ENCODE measurements around the gene RPL37.

The RPL37 gene

GRCh38 chr5:40780858-40781257 is 54.2 kb downstream of the RPL37 start:
- H3K4me3 ChIP-seq (replicated peaks; ENCODE audit: low read depth, low read length), result no peak overlapping the region
- TF ChIP-seq, protein P1, sequence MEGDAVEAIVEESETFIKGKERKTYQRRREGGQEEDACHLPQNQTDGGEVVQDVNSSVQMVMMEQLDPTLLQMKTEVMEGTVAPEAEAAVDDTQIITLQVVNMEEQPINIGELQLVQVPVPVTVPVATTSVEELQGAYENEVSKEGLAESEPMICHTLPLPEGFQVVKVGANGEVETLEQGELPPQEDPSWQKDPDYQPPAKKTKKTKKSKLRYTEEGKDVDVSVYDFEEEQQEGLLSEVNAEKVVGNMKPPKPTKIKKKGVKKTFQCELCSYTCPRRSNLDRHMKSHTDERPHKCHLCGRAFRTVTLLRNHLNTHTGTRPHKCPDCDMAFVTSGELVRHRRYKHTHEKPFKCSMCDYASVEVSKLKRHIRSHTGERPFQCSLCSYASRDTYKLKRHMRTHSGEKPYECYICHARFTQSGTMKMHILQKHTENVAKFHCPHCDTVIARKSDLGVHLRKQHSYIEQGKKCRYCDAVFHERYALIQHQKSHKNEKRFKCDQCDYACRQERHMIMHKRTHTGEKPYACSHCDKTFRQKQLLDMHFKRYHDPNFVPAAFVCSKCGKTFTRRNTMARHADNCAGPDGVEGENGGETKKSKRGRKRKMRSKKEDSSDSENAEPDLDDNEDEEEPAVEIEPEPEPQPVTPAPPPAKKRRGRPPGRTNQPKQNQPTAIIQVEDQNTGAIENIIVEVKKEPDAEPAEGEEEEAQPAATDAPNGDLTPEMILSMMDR (IDR thresholded peaks at IDR 0.05; ENCODE audit: low read length, missing control alignments), result no peak
- DNase-seq (ENCODE audit: low read depth), result no peak

GRCh38 chr5:40780199-40780598 is 54.8 kb downstream of the RPL37 start:
- TF ChIP-seq, protein P1 (IDR thresholded peaks at IDR 0.05; ENCODE audit: low read length, missing control alignments), result no peak
- DNase-seq (ENCODE audit: low read depth), result no peak
- H3K4me3 ChIP-seq (replicated peaks; ENCODE audit: low read depth, low read length), result no peak overlapping the region

- H3K4me3 ChIP-seq (replicated peaks; ENCODE audit: low read depth, low read length), result no peak overlapping the region
- DNase-seq (ENCODE audit: low read depth), result no peak
- TF ChIP-seq, protein P1 (IDR thresholded peaks at IDR 0.05; ENCODE audit: low read length, missing control alignments), result no peak
Measured at GRCh38 chr5:40779561-40779960, 55.5 kb downstream of the RPL37 start.

DNA sequence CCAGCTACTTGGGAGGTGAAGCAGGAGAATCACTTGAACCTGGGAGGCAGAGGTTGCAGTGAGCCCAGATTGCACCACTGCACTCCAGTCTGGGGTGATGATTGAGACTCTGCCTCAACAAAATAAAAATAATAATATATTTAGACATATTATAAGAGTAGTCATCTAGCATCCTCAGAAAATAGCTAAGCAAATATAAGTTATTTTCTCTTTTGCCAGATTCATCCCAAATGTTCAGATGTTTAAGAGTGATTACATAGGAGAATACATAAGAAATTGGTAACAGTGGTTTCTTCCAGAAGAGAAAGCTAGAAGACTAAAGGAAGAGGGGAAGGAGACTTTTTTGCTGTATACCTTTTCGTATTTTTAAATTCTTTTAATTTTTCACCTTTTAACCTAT is 56.9 kb downstream of the RPL37 start:
- H3K4me3 ChIP-seq (replicated peaks; ENCODE audit: low read depth, low read length), result no peak overlapping the region
- DNase-seq (ENCODE audit: low read depth), result no peak
- TF ChIP-seq, protein P1 (IDR thresholded peaks at IDR 0.05; ENCODE audit: low read length, missing control alignments), result no peak

GRCh38 chr5:40776658-40776977 is 58.4 kb downstream of the RPL37 start:
- DNase-seq (ENCODE audit: low read depth), result no peak
- TF ChIP-seq, protein P1 (IDR thresholded peaks at IDR 0.05; ENCODE audit: low read length, missing control alignments), result no peak
- H3K4me3 ChIP-seq (replicated peaks; ENCODE audit: low read depth, low read length), result no peak overlapping the region

- DNase-seq (ENCODE audit: low read depth), result no peak
- H3K4me3 ChIP-seq (replicated peaks; ENCODE audit: low read depth, low read length), result no peak overlapping the region
- TF ChIP-seq, protein P1 (IDR thresholded peaks at IDR 0.05; ENCODE audit: low read length, missing control alignments), result no peak
Measured at GRCh38 chr5:40775846-40776657, 59.0 kb downstream of the RPL37 start.
